Lower lobe of right lung (tissue), 2 donors: ENCODE results near the gene PARD6G. TPM values are rescaled to one million over a fixed set of nuclear protein-coding genes. Genes with fewer than 3 reads are reported as not detected.

Experiments used
- ATAC-seq, 2 donors: fragments of 200-7000 bp; cut with Tn5 transposase; one replicate each; pipeline ENCODE4 v1.9.1; 2020 to 2022; ENCODE audit warnings: mild to moderate bottlenecking in 2 of 2, moderate library complexity in 2 of 2
- DNase-seq: peaks from one replicate; pipeline ENCODE4 v3.0.0-alpha.2; 2020
- H3K27ac ChIP-seq: fragments of 200-600 bp; one replicate; pipeline ENCODE4 v1.8.0; 2022
- H3K27me3 ChIP-seq: fragments of 200-600 bp; one replicate; pipeline ENCODE4 v1.8.0; 2022; ENCODE audit warnings: low read depth
- H3K36me3 ChIP-seq: fragments of 200-600 bp; one replicate; pipeline ENCODE4 v1.8.0; 2022; ENCODE audit warnings: mild to moderate bottlenecking
- H3K4me1 ChIP-seq: fragments of 200-600 bp; one replicate; pipeline ENCODE4 v1.8.0; 2022
- H3K4me3 ChIP-seq: fragments of 200-600 bp; one replicate; pipeline ENCODE4 v1.8.0; 2022; ENCODE audit warnings: mild to moderate bottlenecking
- H3K9me3 ChIP-seq: fragments of 200-600 bp; one replicate; pipeline ENCODE4 v1.8.0; 2022
- CTCF ChIP-seq: fragments of 200-600 bp; IDR thresholded peaks from one replicate; pipeline ENCODE4 v1.8.0; 2022; ENCODE audit warnings: antibody characterized with exemption, mild to moderate bottlenecking
- intact Hi-C: fragments of 100-400 bp; cut with DNase I; formaldehyde crosslinking; loops from one replicate; pipeline ENCODE4 v1.11.0; 2022
- total RNA-seq: library from RNA; stranded (reverse); fragmentation: NEBNext Ultra II Directional; extraction: Animal tissue kit (Norgen Biotek cat#: 25700); gene quantifications from one replicate; pipeline ENCODE4 v1.2.1, GENCODE V29; 2021
- donor health status: DM: no; HTN: yes; CAD: no; lungs with severe emphysema.

Gene PARD6G
- total RNA-seq, 1 donor from 2014 or later: 7.3 TPM

- H3K27me3 ChIP-seq: no peaks in the 10 kb centered on the region
- no peak overlapping the region for H3K27ac ChIP-seq
- DNase-seq (no peak), ATAC-seq (no peak)
- no peak overlapping the region for H3K4me3 ChIP-seq
- intact Hi-C loops: no loop called here
- no peaks in the 10 kb centered on the region for H3K9me3 ChIP-seq
- no peaks in the 10 kb centered on the region for H3K4me1 ChIP-seq
- no peak for TF ChIP-seq CTCF
- H3K36me3 ChIP-seq: no peaks in the 10 kb centered on the region
Measured at GRCh38 chr18:80190311-80190710, 57.0 kb downstream of the PARD6G start.

GRCh38 chr18:80189531-80189865 is 57.8 kb downstream of the PARD6G start:
- Histone ChIP-seq H3K27me3 (no peaks in the 10 kb centered on the region), H3K36me3 (no peaks in the 10 kb centered on the region), H3K4me3 (no peak overlapping the region), H3K27ac (no peak overlapping the region), H3K9me3 (no peaks in the 10 kb centered on the region), H3K4me1 (no peaks in the 10 kb centered on the region)
- DNase-seq (no peak), ATAC-seq (no peak)
- no peak for TF ChIP-seq CTCF
- intact Hi-C loops: no loop called here

- H3K9me3 ChIP-seq: no peaks in the 10 kb centered on the region
- no peaks in the 10 kb centered on the region for H3K36me3 ChIP-seq
- DNase-seq: no peak
- intact Hi-C loops: no loop called here
- H3K27ac ChIP-seq: no peak overlapping the region
- ATAC-seq: no peak
- H3K4me1 ChIP-seq: no peaks in the 10 kb centered on the region
- TF ChIP-seq CTCF: no peak
- H3K27me3 ChIP-seq: no peaks in the 10 kb centered on the region
- no peak overlapping the region for H3K4me3 ChIP-seq
Measured at GRCh38 chr18:80188643-80189530, 58.4 kb downstream of the PARD6G start.

GRCh38 chr18:80187956-80188642 is 59.2 kb downstream of the PARD6G start:
- no peak for TF ChIP-seq CTCF
- Histone ChIP-seq H3K36me3 (no peaks in the 10 kb centered on the region), H3K4me1 (no peaks in the 10 kb centered on the region), H3K4me3 (no peak overlapping the region), H3K27me3 (no peaks in the 10 kb centered on the region), H3K27ac (no peak overlapping the region), H3K9me3 (no peaks in the 10 kb centered on the region)
- DNase-seq (no peak), ATAC-seq (no peak)
- intact Hi-C loops: no loop called here

GRCh38 chr18:80185545-80185944 is 61.8 kb downstream of the PARD6G start:
- Histone ChIP-seq H3K36me3 (no peaks in the 10 kb centered on the region), H3K9me3 (no peaks in the 10 kb centered on the region), H3K27me3 (no peaks in the 10 kb centered on the region), H3K4me1 (no peaks in the 10 kb centered on the region), H3K4me3 (no peak overlapping the region), H3K27ac (no peak overlapping the region)
- no peak for DNase-seq
- no peak for ATAC-seq
- TF ChIP-seq CTCF: no peak
- intact Hi-C loops: no loop called here
